Ishikawa (cell line): ENCODE measurements around the gene EFHC1.

Experiments used
- CREB1 ChIP-seq: IDR thresholded peaks from 2 replicates; pipeline ENCODE4 v1.6.1; 2012; ENCODE audit warnings: low read depth
- NFIC ChIP-seq: IDR thresholded peaks from 2 replicates; pipeline ENCODE4 v1.6.1; 2012
- RAD21 ChIP-seq: IDR thresholded peaks from 2 replicates; pipeline ENCODE4 v1.6.1; 2012; ENCODE audit warnings: low read depth
- TAF1 ChIP-seq: IDR thresholded peaks from 2 replicates; pipeline ENCODE4 v1.6.1; 2012; ENCODE audit warnings: low read depth, mild to moderate bottlenecking

GRCh38 chr6:52499681-52500236 is 79.6 kb downstream of the EFHC1 start:
- TF ChIP-seq CREB1 (no peak), TAF1 (no peak), NFIC (no peak), RAD21 (peak; percentile 8; the same call in 1 of the 2 replicates)
